Activated CD4-positive, alpha-beta T cell treated with anti-CD3 and anti-CD28 coated beads, Interleukin-2, Interleukin-4, amounts not matched to agents 100 ng/mL and 50 ng/mL, durations not matched to agents 16 hours and 8 hours (primary cell): Measurements from ENCODE around the gene MORN4.
"Not testable (repeated sequence)": the region's sequence is repeated elsewhere in the genome, so short reads cannot be mapped to it uniquely, and the experiment has no call there.

ENCODE experiments used
- DNase-seq: peaks from one replicate; pipeline ENCODE4 v3.0.0-alpha.2; 2020; ENCODE audit warnings: low spot score

The MORN4 gene

GRCh38 chr10:97596101-97597082, 36.9 kb downstream of the MORN4 start:
- DNase-seq: no peak

GRCh38 chr10:97593421-97593820, 39.9 kb downstream of the MORN4 start:
- no peak for DNase-seq

- DNase-seq: no peak
These were observed 42.4 kb downstream of the MORN4 start for GRCh38 chr10:97590748-97591495.

GRCh38 chr10:97590082-97590747, 43.1 kb downstream of the MORN4 start:
- peak; percentile 47 for DNase-seq

- no peak for DNase-seq
These were observed 43.8 kb downstream of the MORN4 start, which contains the start of gene C10orf62 for GRCh38 chr10:97589479-97589878. TSS of gene C10orf62 (plus strand) at chr10:97589721. CDS start at chr10:97589898, 177 bp downstream.

- no peak for DNase-seq
These were observed 46.1 kb downstream of the MORN4 start for GRCh38 chr10:97587183-97587582.

- DNase-seq: no peak
These were observed 47.9 kb downstream of the MORN4 start for GRCh38 chr10:97585439-97585811.

- no peak for DNase-seq
These were observed 48.4 kb downstream of the MORN4 start for GRCh38 chr10:97584798-97585438.

- DNase-seq: no peak
These were observed 49.1 kb downstream of the MORN4 start, which contains the start of gene HOGA1 for GRCh38 chr10:97584060-97584797. TSS of gene HOGA1 (plus strand) at chr10:97584389. CDS start at chr10:97584704, 315 bp downstream.

GRCh38 chr10:97583476-97583875, 49.8 kb downstream of the MORN4 start:
- DNase-seq: no peak

- no peak for DNase-seq
These were observed 51.1 kb downstream of the MORN4 start for GRCh38 chr10:97582169-97582568.

GRCh38 chr10:97580421-97581367, 52.6 kb downstream of the MORN4 start:
- DNase-seq: no peak

GRCh38 chr10:97578171-97578844, 55.0 kb downstream of the MORN4 start:
- no peak for DNase-seq

GRCh38 chr10:97577701-97578100, 55.6 kb downstream of the MORN4 start:
- DNase-seq: no peak

GRCh38 chr10:97576487-97576886, 56.8 kb downstream of the MORN4 start:
- not testable (repeated sequence) for DNase-seq

GRCh38 chr10:97575127-97575668, 58.1 kb downstream of the MORN4 start:
- DNase-seq: no peak

- DNase-seq: no peak
These were observed 58.8 kb downstream of the MORN4 start for GRCh38 chr10:97574374-97575126.

GRCh38 chr10:97573672-97574071, 59.6 kb downstream of the MORN4 start:
- peak; percentile 28 for DNase-seq
